SK-N-SH (cell line): ENCODE measurements around the gene MADD. TPM values are rescaled to one million over a fixed set of nuclear protein-coding genes. Genes with fewer than 3 reads are reported as not detected.

ENCODE experiments used
- CTCF ChIA-PET: fragments of 300-600, 350-600 bp; formaldehyde crosslinking; extraction: SDS; loops from one replicate; lab custom pipeline; 2021; lab: Yijun Ruan, JAX
- POLR2A ChIA-PET: fragments of 350-600 bp; sonication (Branson Sonifier 250); formaldehyde crosslinking; extraction: SDS; loops from one replicate; lab custom pipeline; 2020; ENCODE audit warnings: antibody characterized with exemption, inconsistent platforms; lab: Yijun Ruan, JAX
- DNase-seq: peaks from one replicate; pipeline ENCODE4 v3.0.0; 2012
- H2AFZ ChIP-seq: fragments of 200-600 bp; sonication (generic); 2 replicates; pipeline ENCODE4 v1.8.1; 2016; ENCODE audit warnings: antibody characterized with exemption, mild to moderate bottlenecking, low read depth
- H3F3A ChIP-seq: fragments of 200-600 bp; sonication (generic); replicated peaks from 2 replicates; pipeline ENCODE3; 2016; ENCODE audit warnings: antibody characterized with exemption, mild to moderate bottlenecking; ENCODE audit not compliant: insufficient read depth
- H3K27ac ChIP-seq, 2 experiments: fragments of 200-500 bp in 1 of 2; fragments of 200-600 bp in 1 of 2; sonication (Bioruptor generic) in 1 of 2; sonication (generic), shearing (Covaris generic) in 1 of 2; 2 replicates each; pipeline versions ENCODE4 v1.5.1 to v1.6.1; 2014 to 2016; ENCODE audit warnings: low read depth in 2 of 2, inconsistent platforms in 1 of 2, low read length in 1 of 2, mild to moderate bottlenecking in 1 of 2, mixed read lengths in 1 of 2
- H3K27me3 ChIP-seq: fragments of 200-600 bp; sonication (generic), shearing (Covaris generic); 2 replicates; pipeline ENCODE4 v1.6.1; 2016; ENCODE audit warnings: mixed run types; ENCODE audit not compliant: insufficient read depth
- H3K36me3 ChIP-seq, 2 experiments: fragments of 200-500 bp in 1 of 2; fragments of 200-600 bp in 1 of 2; sonication (Bioruptor generic) in 1 of 2; sonication (generic) in 1 of 2; replicated peaks in 1 of 2; 2 replicates each; pipeline versions ENCODE3 to v1.5.1; 2014 to 2016; ENCODE audit warnings: low read length in 1 of 2, mild to moderate bottlenecking in 1 of 2; ENCODE audit not compliant: insufficient read depth in 2 of 2, control insufficient read depth in 1 of 2
- H3K4me1 ChIP-seq, 2 experiments: fragments of 200-500 bp in 1 of 2; fragments of 200-600 bp in 1 of 2; sonication (Bioruptor generic) in 1 of 2; sonication (generic), shearing (Covaris generic) in 1 of 2; 2 replicates each; pipeline versions ENCODE4 v1.5.1 to v1.6.1; 2014 to 2016; ENCODE audit warnings: low read depth in 1 of 2, low read length in 1 of 2, mixed run types in 1 of 2; ENCODE audit not compliant: insufficient read depth in 2 of 2, control insufficient read depth in 1 of 2
- H3K4me2 ChIP-seq: fragments of 200-600 bp; sonication (generic), shearing (Covaris generic); 2 replicates; pipeline ENCODE4 v1.6.1; 2017; ENCODE audit warnings: mixed run types
- H3K4me3 ChIP-seq, 2 experiments: fragments of 200-500 bp in 1 of 2; fragments of 200-600 bp in 1 of 2; sonication (Bioruptor generic) in 1 of 2; sonication (generic), shearing (Covaris generic) in 1 of 2; 2 replicates each; pipeline versions ENCODE4 v1.5.1 to v1.8.1; 2014 to 2016; ENCODE audit warnings: low read depth in 2 of 2, inconsistent platforms in 1 of 2, low read length in 1 of 2, mild to moderate bottlenecking in 1 of 2, mixed read lengths in 1 of 2, moderate library complexity in 1 of 2
- H3K79me2 ChIP-seq: fragments of 200-600 bp; sonication (generic); 2 replicates; pipeline ENCODE4 v1.8.1; 2017; ENCODE audit warnings: mild to moderate bottlenecking; ENCODE audit not compliant: insufficient read depth
- H3K9ac ChIP-seq: fragments of 200-600 bp; sonication (generic); 2 replicates; pipeline ENCODE4 v1.6.1; 2017; ENCODE audit warnings: mixed run types
- H3K9me2 ChIP-seq: fragments of 200-600 bp; sonication (generic); 2 replicates; pipeline ENCODE4 v1.6.1; 2017; ENCODE audit warnings: mixed run types
- H3K9me3 ChIP-seq: fragments of 200-600 bp; sonication (generic); 2 replicates; pipeline ENCODE4 v1.6.1; 2017; ENCODE audit warnings: mixed run types, mild to moderate bottlenecking, moderate library complexity
- H4K20me1 ChIP-seq: fragments of 200-600 bp; sonication (generic); 2 replicates; pipeline ENCODE4 v1.6.1; 2017; ENCODE audit warnings: mild to moderate bottlenecking, mixed run types; ENCODE audit not compliant: insufficient read depth
- CHD2 ChIP-seq: fragments of 150-350 bp; IDR thresholded peaks from 2 replicates; pipeline ENCODE4 v1.6.1; 2018; ENCODE audit warnings: low read length; ENCODE audit not compliant: partially characterized antibody
- EP300 ChIP-seq, 2 experiments: IDR thresholded peaks; 2 replicates each; pipeline versions ENCODE4 v1.4.0 to v1.6.1; 2012; ENCODE audit warnings: borderline replicate concordance in 1 of 2, low read depth in 1 of 2, low read length in 1 of 2
- EZH2phosphoT487 ChIP-seq: fragments of 200-600 bp; sonication (generic); IDR thresholded peaks from 2 replicates; pipeline ENCODE4 v1.6.1; 2017; ENCODE audit warnings: low read depth, mixed run types, mild to moderate bottlenecking, antibody characterized with exemption, moderate library complexity, borderline replicate concordance
- FOXJ3 ChIP-seq: sonication (generic); formaldehyde crosslinking; IDR thresholded peaks from 2 replicates; pipeline ENCODE4 v1.5.1; 2020; ENCODE audit warnings: mild to moderate bottlenecking, missing genetic modification reagents
- FOXM1 ChIP-seq: IDR thresholded peaks from 2 replicates; pipeline ENCODE4 v1.4.0; 2012; ENCODE audit warnings: low read depth, mild to moderate bottlenecking
- JUND ChIP-seq: IDR thresholded peaks from 2 replicates; pipeline ENCODE4 v1.4.0; 2012
- MXI1 ChIP-seq: IDR thresholded peaks from 2 replicates; pipeline ENCODE4 v1.6.1; 2012; ENCODE audit warnings: mild to moderate bottlenecking, low read depth, low read length, improper control_type of control experiment
- POLR2AphosphoS5 ChIP-seq: IDR thresholded peaks from 2 replicates; pipeline ENCODE4 v1.6.1; 2012; ENCODE audit warnings: low read depth, low read length
- SIN3A ChIP-seq: IDR thresholded peaks from 2 replicates; pipeline ENCODE4 v1.6.1; 2012; ENCODE audit warnings: low read depth, mild to moderate bottlenecking, low read length, moderate library complexity, borderline replicate concordance
- SMC3 ChIP-seq: IDR thresholded peaks from 2 replicates; pipeline ENCODE4 v1.6.1; 2012; ENCODE audit warnings: low read depth, low read length, improper control_type of control experiment
- TAF1 ChIP-seq: IDR thresholded peaks from 2 replicates; pipeline ENCODE4 v1.6.1; 2012; ENCODE audit warnings: low read depth, mild to moderate bottlenecking, low read length, moderate library complexity, borderline replicate concordance
- WGBS: methylation state at CpG from one replicate; pipeline ENCODE4 v1.1.6; 2017; ENCODE audit warnings: low lambda C conversion rate; 5-methylcytosine and 5-hydroxymethylcytosine counted together
- polyA plus RNA-seq, 3 experiments: library from polyadenylated mRNA; depleted of rRNA; stranded (reverse); fragments of >200 nt; gene quantifications; 2 replicates each; pipeline ENCODE4 v1.2.3, GENCODE V29; 2012
- TF ChIP-seq, protein P1 (sequence below): fragments of 150-350 bp; IDR thresholded peaks from 2 replicates; pipeline ENCODE4 v1.6.1; 2017; ENCODE audit warnings: antibody characterized with exemption, low read length, low read depth, borderline replicate concordance
- TF ChIP-seq, protein P2 (sequence below): IDR thresholded peaks from 2 replicates; pipeline ENCODE4 v1.4.0; 2012; ENCODE audit warnings: low read depth
- TF ChIP-seq, protein P3 (sequence below): IDR thresholded peaks from 2 replicates; pipeline ENCODE4 v1.4.0; 2012; ENCODE audit warnings: low read depth, borderline replicate concordance
- TF ChIP-seq, protein P4 (sequence below): IDR thresholded peaks from 2 replicates; pipeline ENCODE4 v1.6.1; 2012; ENCODE audit warnings: mild to moderate bottlenecking, low read depth, low read length, moderate library complexity
- TF ChIP-seq, protein P5 (sequence below): IDR thresholded peaks from 2 replicates; pipeline ENCODE4; 2012

Gene MADD
- polyA plus RNA-seq, 1 of the 3 experiments (the other 2 are of a cell fraction) = 16.4 TPM

DNA sequence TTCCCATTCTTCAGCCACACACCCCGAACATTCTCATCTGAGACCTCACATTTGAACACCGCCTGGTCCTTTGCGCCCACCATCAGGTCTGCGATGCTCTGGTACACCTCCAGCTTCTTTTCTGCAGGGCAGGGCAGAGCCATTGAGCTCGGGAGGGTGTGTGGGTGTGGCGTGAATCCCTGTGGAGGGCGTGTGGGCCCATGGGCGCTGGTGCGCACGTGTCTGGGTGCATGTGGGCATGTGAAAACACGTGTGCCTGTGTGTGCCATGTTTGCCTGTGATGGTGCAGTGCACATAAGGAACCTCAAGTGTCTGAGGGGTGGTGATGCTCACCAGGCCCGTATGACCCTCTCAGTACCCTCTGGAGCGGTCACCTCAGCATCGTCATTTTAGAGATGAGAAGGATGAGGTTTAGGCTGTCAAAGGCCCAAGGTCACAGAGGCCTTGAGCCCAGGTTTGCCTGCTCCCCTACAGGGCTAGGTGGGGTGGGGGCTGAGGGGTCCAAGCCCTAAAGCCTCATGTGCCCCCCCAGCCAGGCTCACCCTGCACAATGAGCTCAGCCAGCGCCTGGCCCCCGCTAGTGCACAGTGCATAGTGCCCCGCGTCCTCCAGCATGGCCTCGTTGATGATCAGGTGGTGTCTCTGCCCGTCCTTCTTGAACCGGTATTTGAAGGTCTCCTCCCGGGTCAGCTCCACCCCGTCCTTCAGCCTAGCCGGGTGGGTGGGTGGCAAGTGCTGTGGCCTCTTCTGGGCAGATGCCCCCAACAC, 72.3 kb downstream of the MADD start:
- H3K79me2 ChIP-seq = no peaks in the 10 kb centered on the region
- no peak overlapping the region for H3K9ac ChIP-seq
- no peaks in the 10 kb centered on the region for H3K9me2 ChIP-seq
- H3K4me2 ChIP-seq = no peak overlapping the region
- no peaks in the 10 kb centered on the region for H3K9me3 ChIP-seq
- H2AFZ ChIP-seq = no peak overlapping the region
- H3K4me1 ChIP-seq = no peaks in the 10 kb centered on the region
- H3K27ac ChIP-seq = no peak overlapping the region
- POLR2A ChIA-PET = no interaction called here
- TF ChIP-seq EZH2phosphoT487 (no peak), TAF1 (no peak), SMC3 (no peak), SIN3A (no peak), FOXM1 (no peak)
- TF ChIP-seq, protein P1, sequence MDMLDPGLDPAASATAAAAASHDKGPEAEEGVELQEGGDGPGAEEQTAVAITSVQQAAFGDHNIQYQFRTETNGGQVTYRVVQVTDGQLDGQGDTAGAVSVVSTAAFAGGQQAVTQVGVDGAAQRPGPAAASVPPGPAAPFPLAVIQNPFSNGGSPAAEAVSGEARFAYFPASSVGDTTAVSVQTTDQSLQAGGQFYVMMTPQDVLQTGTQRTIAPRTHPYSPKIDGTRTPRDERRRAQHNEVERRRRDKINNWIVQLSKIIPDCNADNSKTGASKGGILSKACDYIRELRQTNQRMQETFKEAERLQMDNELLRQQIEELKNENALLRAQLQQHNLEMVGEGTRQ = no peak
- TF ChIP-seq, protein P2, sequence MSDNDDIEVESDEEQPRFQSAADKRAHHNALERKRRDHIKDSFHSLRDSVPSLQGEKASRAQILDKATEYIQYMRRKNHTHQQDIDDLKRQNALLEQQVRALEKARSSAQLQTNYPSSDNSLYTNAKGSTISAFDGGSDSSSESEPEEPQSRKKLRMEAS = no peak
- TF ChIP-seq, protein P3, sequence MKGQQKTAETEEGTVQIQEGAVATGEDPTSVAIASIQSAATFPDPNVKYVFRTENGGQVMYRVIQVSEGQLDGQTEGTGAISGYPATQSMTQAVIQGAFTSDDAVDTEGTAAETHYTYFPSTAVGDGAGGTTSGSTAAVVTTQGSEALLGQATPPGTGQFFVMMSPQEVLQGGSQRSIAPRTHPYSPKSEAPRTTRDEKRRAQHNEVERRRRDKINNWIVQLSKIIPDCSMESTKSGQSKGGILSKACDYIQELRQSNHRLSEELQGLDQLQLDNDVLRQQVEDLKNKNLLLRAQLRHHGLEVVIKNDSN = no peak
- TF ChIP-seq, all 33 proteins: peak for 0
- H4K20me1 ChIP-seq = no peaks in the 10 kb centered on the region
- no peak for DNase-seq
- H3K4me3 ChIP-seq = no peak overlapping the region
- H3K36me3 ChIP-seq = no peaks in the 10 kb centered on the region
- H3F3A ChIP-seq = no peaks in the 10 kb centered on the region
- 80% methylated on average over 19 of the region's 24 CpGs for WGBS
- CTCF ChIA-PET = interaction anchor here (0.6 to 5.3 kb wide), 5 partner anchors 12 to 31 kb away, joined by 3 to 26 read pairs (median 4); no protein-coding TSS in a partner anchor
- H3K27me3 ChIP-seq = no peaks in the 10 kb centered on the region

DNA sequence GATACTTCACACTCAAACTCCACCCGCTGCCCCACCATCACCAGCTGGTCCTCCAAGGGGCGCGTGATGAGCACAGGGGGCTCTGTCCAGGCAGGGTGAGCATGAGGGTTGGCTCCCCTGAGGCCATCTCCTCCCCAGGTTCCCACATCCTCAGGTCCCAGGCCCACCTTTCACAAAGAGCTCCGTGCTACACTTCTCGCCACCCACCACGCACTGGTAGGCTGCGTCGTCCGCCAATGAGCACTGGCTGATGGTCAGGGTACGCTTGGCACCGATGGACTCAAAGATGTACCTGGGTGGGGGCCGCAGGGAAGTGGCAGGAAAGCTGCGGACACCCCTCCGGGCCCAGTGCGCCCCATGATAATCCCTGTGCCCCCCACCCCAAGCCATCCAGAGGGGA, 72.9 kb downstream of the MADD start:
- Histone ChIP-seq H3F3A (no peaks in the 10 kb centered on the region), H4K20me1 (no peaks in the 10 kb centered on the region), H3K27ac (no peak overlapping the region), H3K79me2 (no peaks in the 10 kb centered on the region), H3K4me1 (no peaks in the 10 kb centered on the region), H2AFZ (no peak overlapping the region), H3K9me2 (no peaks in the 10 kb centered on the region), H3K36me3 (no peaks in the 10 kb centered on the region), H3K9ac (no peak overlapping the region), H3K27me3 (no peaks in the 10 kb centered on the region), H3K4me3 (no peak overlapping the region), H3K4me2 (no peak overlapping the region), H3K9me3 (no peaks in the 10 kb centered on the region)
- no peak for TF ChIP-seq MXI1
- no peak for TF ChIP-seq POLR2AphosphoS5
- TF ChIP-seq, protein P1 = no peak
- TF ChIP-seq, protein P4, sequence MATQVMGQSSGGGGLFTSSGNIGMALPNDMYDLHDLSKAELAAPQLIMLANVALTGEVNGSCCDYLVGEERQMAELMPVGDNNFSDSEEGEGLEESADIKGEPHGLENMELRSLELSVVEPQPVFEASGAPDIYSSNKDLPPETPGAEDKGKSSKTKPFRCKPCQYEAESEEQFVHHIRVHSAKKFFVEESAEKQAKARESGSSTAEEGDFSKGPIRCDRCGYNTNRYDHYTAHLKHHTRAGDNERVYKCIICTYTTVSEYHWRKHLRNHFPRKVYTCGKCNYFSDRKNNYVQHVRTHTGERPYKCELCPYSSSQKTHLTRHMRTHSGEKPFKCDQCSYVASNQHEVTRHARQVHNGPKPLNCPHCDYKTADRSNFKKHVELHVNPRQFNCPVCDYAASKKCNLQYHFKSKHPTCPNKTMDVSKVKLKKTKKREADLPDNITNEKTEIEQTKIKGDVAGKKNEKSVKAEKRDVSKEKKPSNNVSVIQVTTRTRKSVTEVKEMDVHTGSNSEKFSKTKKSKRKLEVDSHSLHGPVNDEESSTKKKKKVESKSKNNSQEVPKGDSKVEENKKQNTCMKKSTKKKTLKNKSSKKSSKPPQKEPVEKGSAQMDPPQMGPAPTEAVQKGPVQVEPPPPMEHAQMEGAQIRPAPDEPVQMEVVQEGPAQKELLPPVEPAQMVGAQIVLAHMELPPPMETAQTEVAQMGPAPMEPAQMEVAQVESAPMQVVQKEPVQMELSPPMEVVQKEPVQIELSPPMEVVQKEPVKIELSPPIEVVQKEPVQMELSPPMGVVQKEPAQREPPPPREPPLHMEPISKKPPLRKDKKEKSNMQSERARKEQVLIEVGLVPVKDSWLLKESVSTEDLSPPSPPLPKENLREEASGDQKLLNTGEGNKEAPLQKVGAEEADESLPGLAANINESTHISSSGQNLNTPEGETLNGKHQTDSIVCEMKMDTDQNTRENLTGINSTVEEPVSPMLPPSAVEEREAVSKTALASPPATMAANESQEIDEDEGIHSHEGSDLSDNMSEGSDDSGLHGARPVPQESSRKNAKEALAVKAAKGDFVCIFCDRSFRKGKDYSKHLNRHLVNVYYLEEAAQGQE = no peak
- TF ChIP-seq, protein P2 = no peak
- no peak for TF ChIP-seq CHD2
- no peak for TF ChIP-seq JUND
- no peak for TF ChIP-seq EP300 (IDR thresholded peaks at IDR 0.05; ENCODE audit: borderline replicate concordance in 1 of 2, low read depth in 1 of 2, low read length in 1 of 2)
- TF ChIP-seq SIN3A = no peak
- no peak for TF ChIP-seq SMC3
- TF ChIP-seq, protein P5, sequence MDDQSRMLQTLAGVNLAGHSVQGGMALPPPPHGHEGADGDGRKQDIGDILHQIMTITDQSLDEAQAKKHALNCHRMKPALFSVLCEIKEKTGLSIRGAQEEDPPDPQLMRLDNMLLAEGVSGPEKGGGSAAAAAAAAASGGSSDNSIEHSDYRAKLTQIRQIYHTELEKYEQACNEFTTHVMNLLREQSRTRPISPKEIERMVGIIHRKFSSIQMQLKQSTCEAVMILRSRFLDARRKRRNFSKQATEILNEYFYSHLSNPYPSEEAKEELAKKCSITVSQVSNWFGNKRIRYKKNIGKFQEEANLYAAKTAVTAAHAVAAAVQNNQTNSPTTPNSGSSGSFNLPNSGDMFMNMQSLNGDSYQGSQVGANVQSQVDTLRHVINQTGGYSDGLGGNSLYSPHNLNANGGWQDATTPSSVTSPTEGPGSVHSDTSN = no peak
- TF ChIP-seq FOXJ3 = no peak
- no peak for TF ChIP-seq TAF1
- ChIA-PET CTCF (interaction anchor here (0.6 to 5.3 kb wide), 3 partner anchors 12 to 85 kb away, joined by 3 to 26 read pairs (median 3); partner anchors contain the start of gene NR1H3), POLR2A (no interaction called here)
- no peak for DNase-seq
- 95% methylated on average over 15 of the region's 15 CpGs for WGBS
